HG03066 (cell line): Measurements from ENCODE around the gene PAK4.
"Not testable (repeated sequence)": the region's sequence is repeated elsewhere in the genome, so short reads cannot be mapped to it uniquely, and the experiment has no call there.

Experiments
- ATAC-seq: cut with Tn5 transposase; IDR thresholded peaks from one replicate; pipeline ENCODE4 v1.9.1; 2021; ENCODE audit warnings: low read depth; ENCODE audit not compliant: unreplicated experiment

The PAK4 gene

GRCh38 chr19:39128516-39129079, 3.0 kb downstream of the PAK4 start:
- no peak for ATAC-seq

- ATAC-seq, result no peak
Measured at GRCh38 chr19:39129116-39129515, 3.5 kb downstream of the PAK4 start.

- ATAC-seq, result no peak
Measured at GRCh38 chr19:39130337-39131254, 5.0 kb downstream of the PAK4 start.

- ATAC-seq, result no peak
Measured at GRCh38 chr19:39131255-39131755, 5.7 kb downstream of the PAK4 start.

- ATAC-seq, result no peak
Measured at GRCh38 chr19:39132344-39132969, 6.9 kb downstream of the PAK4 start.

GRCh38 chr19:39133431-39134270, 8.1 kb downstream of the PAK4 start:
- ATAC-seq, result no peak

GRCh38 chr19:39135701-39136100, 10.1 kb downstream of the PAK4 start:
- no peak for ATAC-seq

- no peak for ATAC-seq
Measured at GRCh38 chr19:39136225-39136940, 10.8 kb downstream of the PAK4 start.

GRCh38 chr19:39137131-39137530, 11.5 kb downstream of the PAK4 start:
- ATAC-seq, result no peak

- ATAC-seq, result no peak
Measured at GRCh38 chr19:39138221-39139211, 12.9 kb downstream of the PAK4 start.

- ATAC-seq, result no peak
Measured at GRCh38 chr19:39139305-39139874, 13.8 kb downstream of the PAK4 start.

GRCh38 chr19:39139971-39140453, 14.4 kb downstream of the PAK4 start:
- ATAC-seq, result no peak

GRCh38 chr19:39140594-39140993, 15.0 kb downstream of the PAK4 start:
- no peak for ATAC-seq

GRCh38 chr19:39141929-39142328, 16.3 kb downstream of the PAK4 start:
- no peak for ATAC-seq

- no peak for ATAC-seq
Measured at GRCh38 chr19:39142630-39143029, 17.0 kb downstream of the PAK4 start.

- not testable (repeated sequence) for ATAC-seq
Measured at GRCh38 chr19:39143757-39144289, 18.2 kb downstream of the PAK4 start.

- ATAC-seq, result no peak
Measured at GRCh38 chr19:39144290-39145071, 18.9 kb downstream of the PAK4 start.
